Renal pelvis (tissue), 4 donors: ENCODE data around the gene AKR1C4. TPM values are rescaled to one million over a fixed set of nuclear protein-coding genes. Genes with fewer than 3 reads are reported as not detected.
"Not testable (repeated sequence)": the region's sequence is repeated elsewhere in the genome, so short reads cannot be mapped to it uniquely, and the experiment has no call there.

Experiments
- DNase-seq: peaks from one replicate; pipeline ENCODE4 v3.0.0-alpha.2; 2013
- polyA plus RNA-seq, 3 donors: library from polyadenylated mRNA; unstranded; fragments of 120-200 nt; gene quantifications; one replicate each; pipeline ENCODE4 v1.2.1, GENCODE V29; 2013; ENCODE audit not compliant: insufficient read length in 3 of 3

The AKR1C4 gene
- polyA plus RNA-seq, 3 donors, result 0.10 TPM; not detected in 2

- DNase-seq, result no peak
Observed at GRCh38 chr10:5199398-5199797, 2.8 kb downstream of the AKR1C4 start.

DNA sequence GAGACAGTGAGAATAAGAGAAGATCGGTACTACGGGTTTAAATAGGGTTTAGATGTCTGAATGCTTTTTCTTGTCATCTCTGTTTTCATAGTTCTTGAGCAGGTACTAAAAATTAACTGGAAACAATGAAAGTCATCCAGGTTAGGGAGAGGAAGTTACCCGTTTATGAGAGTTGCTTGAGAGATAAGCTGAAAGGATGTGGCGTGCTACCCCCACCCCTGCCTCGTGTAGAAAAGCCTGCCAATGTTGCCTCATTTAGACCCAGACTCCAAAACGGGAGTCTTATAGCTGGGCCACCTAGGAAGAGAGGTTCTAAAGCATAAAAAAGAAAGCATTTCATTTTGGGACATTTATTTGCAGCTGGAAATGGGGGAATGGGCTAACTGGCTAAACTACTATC lies 10.2 kb downstream of the AKR1C4 start:
- no peak for DNase-seq

- DNase-seq, result not testable (repeated sequence)
Observed at GRCh38 chr10:5209776-5210175, 13.1 kb downstream of the AKR1C4 start.

DNA sequence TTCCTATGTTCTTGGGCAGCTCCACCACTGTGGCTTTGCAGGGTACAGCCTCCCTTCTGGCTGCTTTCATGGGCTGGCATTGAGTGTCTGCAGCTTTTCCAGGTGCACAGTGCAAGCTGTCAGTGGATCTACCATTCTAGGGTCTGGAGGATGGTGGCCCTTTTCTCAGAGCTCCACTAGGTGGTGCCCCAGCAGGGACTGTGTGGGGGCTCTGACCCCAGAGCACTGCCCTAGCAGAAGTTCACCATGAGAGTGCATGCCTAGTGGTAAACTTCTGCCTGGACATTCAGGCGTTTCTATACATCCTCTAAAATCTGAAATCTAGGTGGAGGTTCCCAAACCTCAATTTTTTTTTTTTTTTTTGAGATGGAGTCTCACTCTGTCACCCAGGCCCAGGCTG lies 13.6 kb downstream of the AKR1C4 start:
- DNase-seq, result not testable (repeated sequence)

DNA sequence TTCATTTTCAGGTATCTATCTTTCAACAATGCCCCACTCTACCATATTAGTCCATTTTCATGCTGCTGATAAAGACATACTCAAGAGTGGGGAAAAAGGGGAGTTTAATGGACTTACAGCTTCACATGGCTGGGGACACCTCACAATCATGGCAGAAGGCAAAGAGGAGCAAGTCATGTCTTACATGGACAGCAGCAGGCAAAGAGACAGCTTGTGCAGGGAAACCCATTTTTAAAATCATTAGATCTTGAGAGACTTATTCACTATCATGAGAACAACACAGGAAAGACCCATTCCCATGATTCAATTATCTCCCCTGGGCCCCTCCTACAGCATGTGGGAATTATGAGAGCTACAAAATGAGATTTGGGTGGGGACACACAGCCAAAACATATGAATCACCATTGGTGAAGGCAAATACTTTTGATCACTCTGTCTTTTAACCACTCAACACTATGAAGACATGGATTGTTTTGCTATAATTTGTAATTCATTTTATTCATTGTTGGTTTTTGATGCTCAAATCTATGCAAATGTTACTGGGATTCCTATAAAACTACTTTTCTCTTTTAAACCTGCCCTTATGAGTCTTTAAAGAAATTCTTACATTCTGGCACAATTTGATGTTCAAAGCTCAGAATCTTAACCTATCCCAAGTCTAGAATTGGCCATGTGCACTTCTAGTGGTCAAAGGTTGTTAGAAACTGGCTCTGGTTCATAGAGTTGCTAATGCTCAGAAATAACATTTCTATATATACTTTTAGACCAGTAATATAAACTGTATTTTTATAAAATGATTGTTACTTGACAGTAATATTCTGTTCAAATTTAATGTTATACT lies 15.3 kb downstream of the AKR1C4 start:
- no peak for DNase-seq

DNA sequence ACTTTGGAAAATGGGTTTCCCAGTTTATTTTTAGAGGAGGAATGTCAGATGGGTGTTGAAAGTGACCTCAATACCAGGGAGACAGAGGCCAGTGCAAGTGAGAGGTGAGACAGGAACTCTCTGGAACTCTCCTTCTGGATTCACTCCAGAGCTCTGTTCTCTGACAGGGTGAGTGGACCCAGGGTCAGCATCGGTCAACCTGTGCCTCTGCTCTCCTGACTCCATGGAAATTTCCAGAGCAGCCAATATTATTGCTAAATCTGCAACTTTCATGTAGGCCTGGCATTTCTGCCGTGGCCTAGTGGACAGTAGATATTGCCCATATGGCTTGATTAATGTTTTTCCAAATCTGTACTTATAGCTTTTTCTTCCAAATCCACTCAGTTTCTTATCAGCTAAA lies 20.2 kb downstream of the AKR1C4 start:
- no peak for DNase-seq

DNA sequence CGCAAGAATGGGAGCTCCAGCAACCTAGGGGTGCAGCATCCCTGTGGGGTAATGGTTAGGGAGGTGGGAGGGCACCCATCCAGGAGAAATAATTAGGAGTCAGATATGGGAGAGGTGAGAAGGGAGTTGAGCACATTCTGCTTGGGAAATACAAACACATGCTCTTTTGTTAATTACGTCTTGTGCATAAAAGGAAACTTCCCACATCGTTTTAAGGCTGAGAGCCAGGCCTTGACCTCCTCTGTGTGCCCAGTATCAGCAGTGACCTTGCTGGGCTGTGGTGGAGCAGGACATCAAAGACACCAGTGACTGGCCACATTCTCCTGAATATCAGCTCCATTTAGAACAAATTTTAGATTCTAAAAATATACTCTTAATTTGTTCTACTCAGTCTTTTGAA lies 22.6 kb downstream of the AKR1C4 start:
- DNase-seq, result no peak

DNA sequence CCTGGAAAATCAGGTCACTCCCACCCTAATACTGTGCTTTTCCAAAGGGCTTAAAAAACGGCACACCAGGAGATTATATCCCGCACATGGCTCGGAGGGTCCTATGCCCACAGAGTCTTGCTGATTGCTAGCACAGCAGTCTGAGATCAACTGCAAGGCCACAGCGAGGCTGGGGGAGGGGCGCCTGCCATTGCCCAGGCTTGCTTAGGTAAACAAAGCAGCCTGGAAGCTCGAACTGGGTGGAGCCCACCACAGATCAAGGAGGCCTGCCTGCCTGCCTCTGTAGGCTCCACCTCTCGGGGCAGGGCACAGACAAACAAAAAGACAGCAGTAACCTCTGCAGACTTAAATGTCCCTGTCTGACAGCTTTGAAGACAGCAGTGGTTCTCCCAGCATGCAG lies 26.3 kb downstream of the AKR1C4 start:
- DNase-seq, result not testable (repeated sequence)

DNA sequence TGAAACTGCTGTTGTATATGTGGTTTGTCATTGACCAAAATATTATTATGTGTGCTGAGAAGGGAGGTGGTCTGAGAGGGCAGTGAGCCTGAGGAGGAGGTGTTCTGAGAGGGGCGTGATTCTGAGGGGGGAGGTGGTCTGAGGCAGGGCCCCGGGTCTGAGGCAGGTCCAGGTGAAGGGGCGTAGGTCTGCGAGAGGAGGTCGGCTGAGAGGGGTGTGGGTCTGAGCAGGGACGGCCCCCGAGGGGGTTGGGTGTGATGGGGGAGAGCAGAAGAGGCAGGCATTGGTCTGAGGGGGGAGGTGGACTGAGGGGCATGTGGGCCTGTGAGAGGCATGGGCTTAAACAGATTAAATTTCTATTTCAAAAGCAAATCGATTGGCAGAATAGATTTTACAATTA lies 32.4 kb downstream of the AKR1C4 start:
- DNase-seq, result no peak

DNA sequence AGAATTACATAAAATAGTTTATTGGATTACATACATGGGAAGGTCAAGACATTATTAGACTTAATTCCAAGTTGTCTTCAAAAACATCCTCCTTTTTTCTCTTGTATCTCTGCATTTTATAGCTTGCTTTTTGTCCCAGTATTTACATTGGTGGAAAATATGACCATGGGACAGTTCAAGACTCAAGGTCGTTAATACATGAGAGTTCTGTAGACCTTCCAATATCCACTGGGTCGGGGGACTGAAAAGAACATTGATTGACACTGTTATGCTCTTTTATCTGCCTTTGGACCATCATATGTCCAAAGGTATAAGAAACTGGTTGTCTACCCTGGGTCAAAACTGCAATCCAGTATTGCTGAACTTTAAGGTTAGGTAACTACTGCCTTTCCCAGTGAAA lies 36.7 kb downstream of the AKR1C4 start:
- no peak for DNase-seq

DNA sequence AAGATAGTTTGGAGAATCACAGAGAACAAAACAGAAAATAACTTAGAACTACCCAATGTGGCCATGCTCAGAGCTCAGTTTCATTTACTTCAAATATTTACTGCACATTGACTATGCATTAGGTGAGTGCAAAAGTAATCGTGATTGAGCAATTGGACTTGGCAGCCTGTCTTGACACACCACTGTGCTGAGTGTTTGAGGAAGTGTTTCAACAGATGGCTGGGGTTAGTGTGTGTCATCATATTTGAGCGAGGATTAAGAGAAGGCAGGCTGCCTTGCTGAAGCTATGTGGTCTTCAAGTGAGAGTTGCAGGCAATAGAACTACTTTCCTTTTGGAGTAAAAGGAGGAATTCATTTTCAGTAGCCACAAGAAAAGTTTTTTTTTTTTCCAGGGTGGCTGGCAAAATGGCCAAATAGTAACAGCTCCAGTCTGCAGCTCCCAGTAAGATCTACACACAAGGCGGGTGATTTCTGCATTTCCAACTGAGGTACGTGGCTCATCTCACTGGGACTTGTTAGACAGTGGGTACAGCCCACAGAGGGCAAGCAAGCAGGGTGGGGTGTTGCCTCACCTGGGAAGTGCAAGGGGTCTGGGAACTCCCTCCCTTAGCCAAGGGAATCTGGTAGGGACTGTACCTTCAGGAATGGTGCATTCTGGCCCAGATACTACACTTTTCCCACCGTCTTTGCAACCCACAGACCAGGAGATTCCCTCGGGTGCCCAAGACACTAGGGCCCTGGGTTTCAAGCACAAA lies 37.6 kb downstream of the AKR1C4 start:
- no peak for DNase-seq

- not testable (repeated sequence) for DNase-seq
Observed at GRCh38 chr10:5237541-5237940, 40.9 kb downstream of the AKR1C4 start.

GRCh38 chr10:5242585-5242984 lies 45.9 kb downstream of the AKR1C4 start:
- DNase-seq, result no peak

- DNase-seq, result no peak
Observed at GRCh38 chr10:5243521-5243987, 46.9 kb downstream of the AKR1C4 start.

- DNase-seq, result no peak
Observed at GRCh38 chr10:5252177-5253037, 55.8 kb downstream of the AKR1C4 start.

GRCh38 chr10:5254488-5254887 lies 57.9 kb downstream of the AKR1C4 start:
- no peak for DNase-seq

DNA sequence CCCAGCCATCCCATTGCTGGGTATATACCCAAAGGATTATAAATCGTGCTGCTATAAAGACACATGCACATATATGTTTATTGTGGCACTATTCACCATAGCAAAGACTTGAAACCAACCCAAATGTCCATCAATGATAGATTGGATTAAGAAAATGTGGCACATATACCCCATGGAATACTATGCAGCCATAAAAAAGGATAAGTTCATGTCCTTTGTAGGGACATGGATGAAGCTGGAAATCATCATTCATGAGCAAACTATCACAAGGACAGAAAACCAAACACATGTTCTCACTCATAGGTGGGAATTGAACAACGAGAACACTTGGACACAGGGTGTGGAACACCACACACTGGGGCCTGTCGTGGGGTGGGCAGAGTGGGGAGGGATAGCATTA lies 61.1 kb downstream of the AKR1C4 start:
- not testable (repeated sequence) for DNase-seq

DNA sequence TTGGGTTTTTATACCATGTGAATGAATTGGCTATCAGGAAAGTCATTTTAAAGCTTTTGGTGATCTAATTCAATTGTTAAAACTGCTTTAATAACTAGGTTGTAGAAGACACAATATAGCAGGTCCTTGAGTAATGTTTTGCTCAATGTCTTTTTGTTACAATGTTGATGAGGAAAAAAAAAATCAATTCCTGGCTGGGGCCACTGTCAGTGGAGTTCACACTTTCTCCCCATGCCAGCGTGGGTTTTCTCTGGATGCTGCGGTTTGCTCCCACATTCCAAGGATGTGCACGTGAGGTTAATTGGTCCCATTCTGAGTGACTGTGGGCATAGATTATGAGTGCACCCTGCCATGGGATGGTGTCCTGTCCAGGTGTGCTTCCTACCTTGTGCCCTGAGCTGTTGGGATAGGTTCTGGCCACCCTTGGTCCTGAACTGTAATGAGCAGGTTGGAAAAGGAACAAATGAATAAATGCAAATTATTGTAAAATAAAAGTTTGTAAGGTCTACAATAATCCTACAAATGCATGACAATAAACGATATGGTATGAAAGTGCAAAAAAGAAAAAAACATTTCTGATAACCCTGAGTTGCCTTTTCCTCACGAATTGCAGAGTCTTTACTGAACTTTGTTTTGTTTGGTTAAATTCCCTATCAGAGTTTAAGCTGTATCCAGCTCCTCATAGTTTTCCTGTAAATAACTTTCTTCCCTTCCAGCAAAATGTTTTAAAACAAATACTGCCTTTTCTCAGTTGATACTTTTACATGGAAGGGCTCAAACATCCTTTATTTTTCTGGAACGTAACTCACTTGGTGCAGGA lies 62.7 kb downstream of the AKR1C4 start:
- no peak for DNase-seq

DNA sequence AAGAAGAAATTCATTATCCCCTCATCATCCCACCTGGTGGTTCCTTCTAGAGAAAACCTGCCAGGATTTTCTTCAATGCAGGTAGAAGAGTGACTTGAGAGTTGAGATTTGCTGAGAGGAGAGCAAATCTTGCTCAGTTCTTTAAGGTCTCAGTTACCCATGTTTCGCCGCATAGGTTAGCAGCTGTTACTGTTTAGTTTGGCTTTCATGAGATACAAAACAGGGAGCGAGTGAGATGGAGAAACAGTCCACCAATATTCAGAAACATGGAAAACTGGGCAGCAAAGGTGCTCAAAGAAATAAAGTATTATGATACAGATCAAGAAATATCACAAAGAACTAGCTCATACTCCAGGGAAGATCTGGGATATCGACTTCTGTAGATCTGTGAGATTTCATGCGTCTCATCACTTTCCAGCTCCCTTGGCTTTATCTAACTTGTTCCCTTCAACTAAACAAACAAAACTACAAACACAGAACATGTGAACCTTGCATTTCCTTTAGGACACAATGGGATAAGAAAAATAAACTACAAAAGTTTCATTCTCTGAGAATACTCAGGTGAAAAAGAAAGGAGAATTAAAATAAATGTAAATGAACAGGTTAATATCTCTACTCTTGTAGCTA lies 63.4 kb downstream of the AKR1C4 start:
- no peak for DNase-seq

DNA sequence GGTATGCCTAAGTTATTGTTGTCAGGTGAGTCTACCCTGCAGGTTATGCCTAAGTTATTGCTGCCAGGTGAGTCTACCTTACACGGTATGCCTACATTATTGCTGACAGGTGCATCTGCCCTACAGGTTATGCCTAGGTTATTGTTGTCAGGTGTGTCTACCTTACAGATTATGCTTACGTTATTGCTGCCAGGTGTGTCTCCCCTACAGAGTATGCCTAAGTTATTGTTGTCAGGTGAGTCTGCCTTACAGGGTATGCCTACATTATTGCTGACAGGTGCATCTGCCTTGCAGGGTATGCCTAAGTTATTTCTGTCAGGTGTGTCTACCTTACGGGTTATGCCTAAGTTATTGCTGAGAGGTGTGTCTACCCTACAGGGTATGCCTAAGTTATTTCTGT lies 64.2 kb downstream of the AKR1C4 start:
- no peak for DNase-seq

DNA sequence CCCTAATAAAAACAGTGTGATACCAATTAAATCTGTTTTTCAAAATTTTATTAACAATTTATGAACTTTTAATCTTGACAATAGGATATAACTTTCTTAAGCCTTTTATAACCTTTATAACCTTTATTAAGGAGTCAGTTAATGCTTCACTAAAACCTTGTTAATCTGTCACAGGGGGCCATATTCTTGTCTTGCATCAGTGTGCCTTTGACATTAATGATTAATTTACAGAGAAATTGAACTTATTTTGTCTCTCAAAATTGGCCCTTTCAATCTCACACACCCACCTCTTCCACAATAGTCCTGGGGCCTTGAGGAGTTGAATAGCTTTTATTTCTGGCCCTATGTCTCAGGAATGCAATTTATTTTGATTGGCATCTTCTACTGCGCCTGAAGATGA lies 68.5 kb downstream of the AKR1C4 start:
- no peak for DNase-seq
